HG03045 (cell line): Measurements from ENCODE around the gene RBM33.
"Not testable (repeated sequence)": the region's sequence is repeated elsewhere in the genome, so short reads cannot be mapped to it uniquely, and the experiment has no call there.

Source experiments
- ATAC-seq: cut with Tn5 transposase; IDR thresholded peaks from one replicate; pipeline ENCODE4 v1.9.1; 2021; ENCODE audit warnings: mild to moderate bottlenecking, moderate library complexity; ENCODE audit not compliant: unreplicated experiment

RBM33 gene

DNA sequence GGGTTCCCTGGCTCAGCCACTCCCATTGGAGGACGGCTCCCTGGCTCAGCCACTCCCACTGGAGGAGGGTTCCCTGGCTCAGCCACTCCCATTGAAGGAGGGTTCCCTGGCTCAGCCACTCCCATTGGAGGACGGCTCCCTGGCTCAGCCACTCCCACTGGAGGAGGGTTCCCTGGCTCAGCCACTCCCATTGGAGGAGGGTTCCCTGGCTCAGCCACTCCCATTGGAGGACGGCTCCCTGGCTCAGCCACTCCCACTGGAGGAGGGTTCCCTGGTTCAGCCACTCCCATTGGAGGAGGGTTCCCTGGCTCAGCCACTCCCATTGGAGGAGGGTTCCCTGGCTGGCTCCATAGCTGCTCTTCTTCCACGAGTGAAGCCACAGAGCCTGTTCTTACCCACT, 173.1 kb downstream of the RBM33 start:
- not testable (repeated sequence) for ATAC-seq

GRCh38 chr7:155818154-155818819, 173.8 kb downstream of the RBM33 start:
- ATAC-seq: no peak

DNA sequence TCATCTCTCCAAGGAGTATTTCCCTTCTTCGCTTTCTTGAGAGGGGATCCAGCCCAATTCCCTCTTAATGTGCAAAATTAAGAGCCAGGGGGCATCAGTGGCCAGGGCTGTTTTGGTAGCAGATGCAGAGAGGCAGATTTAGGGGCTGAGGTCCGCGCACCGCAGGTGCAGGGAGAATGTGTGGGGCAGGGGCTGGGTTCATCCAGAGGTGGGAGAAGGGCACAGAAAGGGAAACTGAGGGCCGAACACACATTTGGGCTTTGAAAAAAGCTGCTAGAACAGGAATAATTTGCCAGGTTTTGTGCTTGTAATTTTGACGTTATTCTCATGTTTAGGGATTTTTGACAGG, 174.3 kb downstream of the RBM33 start:
- ATAC-seq: no peak

DNA sequence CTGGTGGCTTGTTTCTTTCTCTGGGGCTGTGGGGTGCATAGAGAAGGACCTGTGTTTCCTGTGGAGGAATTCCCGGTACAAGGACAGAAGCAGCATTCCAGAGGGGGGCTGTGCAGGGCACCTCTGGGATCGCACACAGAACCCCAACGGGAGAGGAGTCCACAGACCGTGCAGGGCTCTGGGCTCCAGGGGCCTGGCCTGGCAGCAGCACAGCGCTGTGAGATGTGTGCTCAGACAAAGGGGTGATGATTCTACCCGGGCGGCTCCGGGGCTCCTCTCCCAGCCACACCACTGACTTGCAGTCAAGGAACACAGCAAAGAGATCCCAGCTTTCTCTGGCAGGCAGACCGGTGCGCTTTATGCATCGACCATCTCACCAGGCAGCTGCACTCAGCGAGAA, 174.7 kb downstream of the RBM33 start:
- no peak for ATAC-seq

GRCh38 chr7:155820246-155820645, 175.8 kb downstream of the RBM33 start:
- no peak for ATAC-seq

DNA sequence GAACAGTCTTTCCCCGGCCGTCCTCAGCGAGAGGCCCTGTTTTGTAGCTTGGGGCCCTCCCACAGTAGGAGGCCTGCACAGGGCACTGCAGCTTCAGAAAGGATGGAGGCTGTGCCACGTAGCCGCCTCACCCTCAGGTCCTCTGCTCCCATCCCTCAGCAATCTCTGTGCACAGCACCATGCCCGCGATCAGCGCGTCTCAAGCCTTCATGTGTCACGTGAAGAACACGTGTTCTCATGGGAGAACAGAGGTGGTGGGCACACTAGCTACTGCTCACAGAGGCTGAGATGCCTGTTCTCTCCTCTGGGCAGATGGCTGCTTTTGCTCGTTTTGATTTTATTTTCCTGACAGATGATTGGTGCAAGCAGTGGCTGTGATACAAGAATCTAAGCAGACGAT, 176.3 kb downstream of the RBM33 start:
- no peak for ATAC-seq

GRCh38 chr7:155821851-155822250, 177.4 kb downstream of the RBM33 start:
- ATAC-seq: no peak

DNA sequence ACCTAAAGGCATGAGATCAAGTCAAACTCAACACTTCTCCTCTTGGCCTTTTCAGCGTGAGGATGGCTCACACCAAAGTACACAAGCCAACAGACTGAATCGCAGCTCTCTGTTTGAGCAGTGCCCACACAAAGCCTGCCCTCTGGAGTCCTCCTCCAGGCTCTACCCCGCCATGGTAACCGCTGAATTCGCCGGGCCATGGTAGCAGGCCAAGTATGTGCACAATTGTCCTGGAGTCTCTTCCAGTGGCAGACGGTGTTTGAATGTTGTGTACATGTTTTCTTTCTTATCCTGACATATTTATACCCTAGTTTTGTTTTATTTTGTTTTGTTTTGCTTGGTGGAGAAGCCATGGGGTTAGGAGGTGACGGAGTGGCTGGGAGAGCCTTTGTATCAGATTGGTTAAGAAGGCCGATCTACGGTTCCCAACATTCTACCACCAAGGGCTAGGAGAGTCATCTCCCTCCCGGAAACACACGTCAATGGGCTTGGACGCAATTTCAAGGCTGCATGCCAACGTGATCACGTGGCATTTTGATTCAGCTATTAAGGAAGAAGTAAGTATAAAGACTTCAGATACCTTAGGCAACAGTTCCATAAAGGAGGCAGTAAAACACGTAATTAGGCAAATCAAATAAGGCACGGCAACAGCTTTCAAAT, 179.9 kb downstream of the RBM33 start:
- ATAC-seq: no peak

DNA sequence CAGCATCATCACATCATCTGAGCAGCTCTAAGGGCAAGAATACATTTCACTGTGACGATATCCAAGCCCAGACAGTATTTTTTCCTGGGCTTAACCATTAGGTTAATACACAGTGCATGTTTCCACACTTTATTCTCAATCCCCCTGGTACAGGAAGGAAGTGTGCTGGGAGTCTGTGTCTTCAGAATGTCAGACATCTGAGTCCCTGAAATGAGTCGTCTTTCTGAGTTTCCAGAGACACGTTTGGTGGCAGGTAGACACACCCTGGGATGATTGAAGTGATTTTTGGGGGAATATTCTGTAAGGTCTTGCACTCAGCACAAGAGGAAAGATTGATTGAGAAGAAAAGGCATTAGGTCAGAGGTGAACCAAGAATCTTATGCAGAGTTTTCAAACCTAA, 180.9 kb downstream of the RBM33 start:
- ATAC-seq: no peak

DNA sequence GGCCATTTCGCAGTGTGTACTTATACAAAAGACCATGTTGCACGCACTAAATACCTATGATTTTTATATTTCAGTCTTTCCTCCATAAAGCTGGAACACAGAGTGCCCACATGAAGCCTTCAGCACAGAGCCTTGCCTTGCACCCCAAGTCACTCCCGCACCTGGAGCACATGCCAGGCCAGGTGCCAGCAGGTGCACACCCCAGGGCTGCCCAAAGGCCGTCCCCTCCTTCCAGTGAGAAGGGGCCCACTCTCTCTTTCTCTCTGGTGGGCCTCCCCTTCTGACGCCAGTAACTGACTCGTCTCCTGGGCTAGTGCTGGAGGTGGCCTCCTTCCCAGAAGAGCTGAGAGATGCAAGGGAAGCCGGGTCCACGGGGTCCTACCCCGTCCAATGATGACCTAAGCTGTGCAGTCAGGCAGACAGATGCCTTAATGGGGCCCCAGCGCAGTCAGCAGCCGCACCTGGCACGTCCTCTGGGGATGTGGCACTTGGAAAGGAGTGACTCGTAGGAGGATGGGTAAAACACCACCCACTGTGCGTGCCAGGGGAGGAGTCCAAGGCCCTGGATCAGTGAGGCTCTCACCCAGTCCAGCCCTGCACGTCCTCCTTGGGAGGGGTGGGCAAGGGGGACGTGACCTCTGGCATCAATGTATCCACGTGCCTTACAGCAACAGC, 185.5 kb downstream of the RBM33 start:
- ATAC-seq: no peak
